HG02870 (cell line): Measurements from ENCODE around the gene SULT1C2.
"Not testable (repeated sequence)": the region's sequence is repeated elsewhere in the genome, so short reads cannot be mapped to it uniquely, and the experiment has no call there.

Experiments used
- ATAC-seq: cut with Tn5 transposase; IDR thresholded peaks from one replicate; pipeline ENCODE4 v1.9.1; 2021; ENCODE audit warnings: mild to moderate bottlenecking, moderate library complexity; ENCODE audit not compliant: unreplicated experiment

SULT1C2 gene

GRCh38 chr2:108348816-108349570, 60.3 kb downstream of the SULT1C2 start:
- ATAC-seq: no peak

DNA sequence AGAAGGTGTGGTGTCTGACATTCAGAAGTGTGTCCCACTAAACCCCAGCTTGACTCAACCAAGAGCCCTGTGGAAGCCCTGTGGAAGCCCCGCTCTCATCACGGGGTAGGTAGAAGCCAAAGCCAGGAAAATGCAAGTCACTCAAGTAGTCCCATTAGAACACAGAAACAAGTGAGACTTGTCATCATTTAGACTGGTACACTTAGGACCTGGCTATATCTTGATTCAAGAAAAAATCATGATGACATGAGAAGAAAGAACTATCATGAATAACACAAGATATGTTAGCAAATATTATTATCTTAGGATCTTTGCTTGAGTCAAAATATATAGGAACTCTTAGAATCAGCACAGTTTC, 60.9 kb downstream of the SULT1C2 start:
- ATAC-seq: no peak

DNA sequence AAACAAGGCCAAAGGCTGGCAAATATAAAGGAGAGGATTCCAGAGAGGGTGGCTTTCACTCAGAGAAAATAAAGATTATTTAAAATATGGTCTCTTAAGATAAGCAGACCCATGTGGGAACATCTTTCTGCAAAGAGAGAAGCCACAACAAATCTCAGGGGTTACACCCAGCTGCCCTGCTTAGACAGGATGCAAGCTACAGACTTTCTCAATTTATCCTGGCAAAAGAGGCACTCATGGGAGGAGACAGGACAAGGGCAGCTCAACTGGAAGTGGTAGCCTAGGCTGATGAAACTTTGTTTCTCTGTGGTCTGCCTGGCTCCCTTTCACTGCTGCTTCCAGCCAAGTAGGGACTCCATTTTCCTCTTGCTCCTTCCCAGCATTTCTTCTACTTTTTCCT, 63.2 kb downstream of the SULT1C2 start:
- ATAC-seq: no peak

GRCh38 chr2:108354136-108354535, 65.4 kb downstream of the SULT1C2 start:
- no peak for ATAC-seq

DNA sequence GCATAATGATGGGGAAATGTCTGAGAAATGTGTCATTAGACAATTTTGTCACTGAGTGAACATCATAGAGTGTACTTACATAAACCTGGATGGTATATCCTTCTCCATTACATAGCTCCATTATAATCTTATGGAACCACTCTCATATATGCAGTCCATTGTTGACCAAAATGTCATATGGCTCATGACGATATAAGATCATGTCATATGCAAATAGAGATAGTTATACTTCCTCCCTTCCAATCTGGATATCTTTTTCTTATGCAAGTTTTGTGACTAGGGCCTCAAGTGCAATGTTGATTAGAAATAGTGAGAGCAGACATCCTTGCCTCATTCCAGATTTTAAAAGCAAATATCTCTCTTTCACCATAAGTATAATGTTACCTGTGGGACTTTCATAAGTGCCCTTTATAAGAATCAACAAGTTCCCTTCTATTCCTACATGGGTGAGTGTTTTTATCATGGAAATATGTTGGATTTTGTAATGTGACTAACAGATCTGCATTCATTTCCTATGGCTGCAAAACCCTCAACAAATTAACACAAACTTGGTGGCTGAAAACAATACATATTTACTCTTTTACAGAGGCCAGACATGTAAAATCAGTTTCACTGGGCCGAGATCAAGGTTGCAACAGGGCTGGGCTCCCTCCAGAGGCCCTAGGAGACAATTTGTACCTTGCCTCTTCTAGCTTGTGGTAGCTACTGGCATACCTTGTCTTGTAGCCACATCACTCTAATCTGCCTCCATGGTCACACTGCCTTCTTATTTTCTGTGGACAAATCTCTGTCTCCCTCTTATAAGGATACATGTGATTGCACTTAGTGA, 67.4 kb downstream of the SULT1C2 start:
- ATAC-seq: no peak

DNA sequence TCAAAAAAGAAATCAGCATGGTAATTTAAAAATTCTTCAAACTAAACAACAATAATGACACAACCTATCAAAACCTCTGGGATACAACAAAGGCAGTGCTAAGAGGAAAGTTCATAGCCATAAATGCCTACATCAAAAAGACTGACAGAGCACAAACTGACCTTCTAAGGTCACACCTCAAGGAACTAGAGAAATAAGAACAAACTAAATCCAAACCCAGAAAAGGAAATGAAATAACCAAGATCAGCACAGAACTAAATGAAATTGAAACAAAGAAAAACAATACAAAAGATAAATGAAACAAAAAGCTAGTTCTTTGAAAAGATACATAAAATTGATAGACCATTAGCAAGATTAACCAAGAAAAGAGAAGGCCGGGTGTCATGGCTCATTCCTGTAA, 70.6 kb downstream of the SULT1C2 start:
- ATAC-seq: not testable (repeated sequence)
